NCI-H2227 (cell line): ENCODE measurements around the gene SLC24A3.

ENCODE experiments used
- DNase-seq: peaks from one replicate; lab custom pipeline; 2025; ENCODE audit not compliant: unreplicated experiment; lab: John Stamatoyannopoulos, UW

SLC24A3 gene

DNA sequence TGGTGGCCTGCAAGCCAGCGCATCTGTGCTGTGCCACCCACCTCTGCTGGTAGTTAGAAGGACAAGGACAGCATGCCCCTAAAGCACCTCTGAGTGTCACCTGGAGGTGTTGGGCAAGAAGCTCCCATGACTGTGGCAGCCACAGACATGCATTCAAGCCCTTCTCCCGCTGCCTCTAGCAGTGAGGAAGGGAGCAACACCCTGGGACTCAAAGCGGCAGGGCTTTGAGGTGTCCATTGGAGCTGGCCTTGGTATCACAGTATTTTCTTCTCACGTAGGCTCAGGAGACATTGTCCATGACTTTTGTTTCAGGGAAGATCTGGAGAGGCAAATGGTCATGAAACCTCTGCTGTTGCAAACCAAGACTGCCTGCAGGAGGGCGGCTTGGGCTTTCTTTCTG is 404.8 kb downstream of the SLC24A3 start:
- no peak for DNase-seq

DNA sequence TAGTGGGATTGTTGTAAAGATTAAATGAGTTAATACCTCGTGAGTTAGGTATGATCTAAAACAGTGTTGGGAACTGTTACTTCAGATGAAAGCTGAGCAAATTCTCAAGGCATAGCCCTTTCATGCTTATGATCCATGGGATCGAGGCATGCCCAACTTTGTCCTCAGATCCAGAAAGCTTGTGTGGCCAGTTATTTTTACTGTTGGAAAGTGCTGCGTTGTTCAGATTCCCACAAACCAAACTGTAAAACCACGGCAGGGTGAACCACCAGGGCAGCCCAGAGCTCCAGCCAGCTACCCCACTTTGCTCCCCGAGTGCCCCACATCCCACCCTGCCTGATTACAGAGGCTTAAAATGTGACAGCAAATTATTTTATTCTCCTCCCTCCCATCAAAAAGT is 406.3 kb downstream of the SLC24A3 start:
- DNase-seq, result no peak

DNA sequence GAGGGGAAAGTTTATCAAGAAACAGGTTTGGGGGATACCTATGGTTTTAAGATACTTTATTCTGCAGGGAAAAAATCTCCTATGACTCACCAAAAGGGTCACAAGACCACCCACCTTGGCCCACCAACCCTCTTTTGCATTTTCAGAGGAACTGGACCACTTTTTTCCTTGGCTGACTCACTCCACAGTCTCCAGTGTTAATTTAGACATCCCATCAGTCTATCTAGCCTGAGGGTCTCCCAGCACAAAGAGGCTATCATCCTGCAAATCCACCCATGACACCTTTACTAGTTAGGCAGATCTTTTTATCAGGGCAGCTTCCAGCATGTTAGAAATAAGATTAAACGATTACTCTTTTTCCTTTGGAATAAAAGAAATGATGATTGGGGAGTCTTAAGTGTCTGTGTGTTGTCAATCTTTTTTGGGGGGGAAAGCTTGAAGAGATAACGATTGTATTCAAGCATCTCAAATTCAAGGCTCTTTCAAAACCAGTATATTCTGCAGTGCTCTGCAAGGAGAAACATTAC is 407.5 kb downstream of the SLC24A3 start:
- DNase-seq, result no peak

DNA sequence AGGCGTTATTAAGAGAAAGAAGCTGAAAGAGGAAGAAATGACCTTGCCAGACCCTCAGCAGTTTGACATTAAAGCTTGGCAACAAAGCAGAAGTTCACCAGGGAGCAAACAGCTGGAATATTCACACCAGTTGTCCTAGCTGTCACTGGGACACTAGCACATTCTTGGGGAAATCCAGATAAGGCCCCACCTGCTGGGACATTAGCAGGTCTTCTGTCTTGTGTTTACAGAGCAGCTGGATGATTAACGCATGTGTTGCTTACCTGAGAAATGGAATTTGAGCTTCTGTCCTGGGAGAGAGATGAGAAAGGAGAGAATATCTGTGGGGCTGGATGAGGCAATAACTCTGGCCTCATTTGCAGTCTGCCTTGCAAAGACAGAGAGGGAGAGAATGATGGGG is 408.0 kb downstream of the SLC24A3 start:
- no peak for DNase-seq

DNA sequence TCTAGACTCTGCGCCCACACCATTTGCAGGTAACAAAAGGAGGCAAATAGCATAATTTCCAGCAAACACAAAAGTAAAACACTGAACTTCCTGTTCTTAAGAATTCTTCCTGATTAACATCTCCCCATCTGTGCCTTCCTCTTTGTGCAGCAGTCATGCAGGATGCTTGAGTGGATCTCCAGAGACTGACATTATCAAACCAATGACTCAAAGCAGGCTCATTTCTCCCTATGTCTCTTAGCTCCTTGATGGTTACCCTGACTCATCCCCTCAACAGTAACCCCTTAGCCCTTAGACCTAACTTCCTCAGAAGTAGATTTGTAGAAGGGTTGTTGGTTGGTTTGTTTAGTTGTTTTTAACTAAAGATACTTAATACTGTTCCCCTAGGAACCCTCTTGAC is 408.6 kb downstream of the SLC24A3 start:
- DNase-seq, result no peak

DNA sequence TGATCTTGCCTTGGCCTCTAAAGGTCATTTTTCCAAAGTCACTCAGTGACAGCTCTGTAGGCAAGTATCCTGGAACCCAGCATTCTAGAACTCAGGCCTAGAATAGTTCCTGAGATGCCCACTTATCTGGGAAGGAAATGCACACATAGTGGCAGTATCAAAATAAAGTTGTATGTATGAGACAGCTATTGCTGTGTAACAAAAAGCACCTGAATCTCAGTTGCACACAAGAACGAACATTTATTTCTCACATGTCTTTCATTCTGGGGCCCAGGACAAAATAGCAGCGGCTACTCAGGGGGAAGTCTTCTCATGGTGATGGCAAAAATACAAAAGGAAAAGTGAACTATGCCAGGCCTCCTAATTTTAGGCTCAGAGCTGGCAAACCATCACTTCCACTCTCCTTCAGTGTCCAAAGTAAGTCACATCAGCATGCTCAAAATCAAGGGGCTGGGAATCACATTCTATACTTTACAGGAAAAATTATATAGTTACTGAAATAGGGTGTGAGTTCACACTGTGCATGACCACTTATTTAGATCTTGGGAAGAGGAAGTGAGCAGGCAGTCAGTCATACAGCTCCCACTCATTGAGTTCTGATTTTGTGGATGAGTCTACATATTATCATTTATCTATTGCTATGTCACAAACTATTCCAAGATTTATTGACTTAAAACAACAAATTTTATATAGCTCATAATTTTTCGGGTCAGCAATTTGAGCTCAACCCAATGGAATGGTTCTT is 412.0 kb downstream of the SLC24A3 start:
- no peak for DNase-seq

DNA sequence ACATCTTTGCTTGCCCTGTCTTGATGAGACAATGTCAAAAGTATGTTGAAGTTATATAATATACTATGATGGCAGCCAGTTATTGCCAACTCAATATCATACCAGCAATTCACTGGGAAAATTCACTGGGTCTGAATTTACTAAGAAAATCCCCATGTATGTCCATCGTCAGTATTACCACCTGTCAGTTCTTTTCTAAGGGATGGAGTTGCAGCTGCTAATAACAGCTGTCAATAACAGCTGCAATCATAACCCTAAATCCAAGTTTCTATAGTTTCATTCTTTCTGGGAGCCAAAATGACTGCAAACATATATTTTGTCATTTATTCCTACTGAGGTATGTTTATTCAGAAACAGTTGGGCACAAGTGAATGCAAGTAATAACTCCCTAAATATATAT is 413.0 kb downstream of the SLC24A3 start:
- DNase-seq, result no peak

DNA sequence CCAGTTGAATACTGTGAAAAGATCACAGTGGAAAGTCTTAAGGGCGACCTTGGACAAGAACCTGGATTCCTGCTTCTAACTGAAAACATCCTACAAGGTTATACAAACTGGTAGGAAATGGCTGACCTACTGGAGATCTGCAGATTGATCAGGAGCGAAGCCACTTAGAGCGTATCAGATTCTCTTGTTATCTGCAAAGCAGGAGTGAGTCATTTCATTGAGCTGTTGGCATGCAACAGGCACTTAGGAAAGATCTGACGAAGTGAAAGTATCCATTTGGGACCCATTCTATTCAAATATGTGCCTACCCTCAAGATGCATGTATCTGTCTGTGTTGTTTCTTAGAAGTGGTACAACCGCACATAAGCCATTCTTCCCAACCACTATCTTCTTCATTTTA is 414.5 kb downstream of the SLC24A3 start:
- DNase-seq, result no peak

DNA sequence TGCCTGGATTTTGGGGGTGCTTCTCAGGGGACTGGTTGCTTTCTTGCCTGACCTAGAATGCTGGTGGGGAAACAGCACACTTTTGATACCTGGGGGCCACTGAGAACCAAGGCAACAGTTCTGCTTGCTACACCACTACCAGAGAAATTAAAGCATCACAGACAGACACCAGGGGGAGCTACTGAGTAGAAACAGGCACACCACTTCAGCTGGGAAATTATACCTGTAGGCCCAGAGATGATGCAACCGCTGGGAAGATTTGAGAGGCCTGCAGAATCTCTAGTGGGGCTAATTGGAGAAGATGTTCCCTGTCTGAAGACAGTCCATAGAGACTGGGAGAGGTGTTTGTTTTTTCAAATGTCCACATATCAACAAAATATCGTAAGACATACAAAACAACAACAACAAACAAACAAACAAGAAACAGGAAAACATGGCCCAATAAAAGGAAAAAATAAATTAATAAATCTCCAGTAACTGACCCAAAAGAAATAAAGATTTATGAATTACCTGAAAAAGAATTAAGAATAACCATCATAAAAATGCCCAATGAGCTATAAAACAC is 416.2 kb downstream of the SLC24A3 start:
- peak; percentile 72 for DNase-seq

DNA sequence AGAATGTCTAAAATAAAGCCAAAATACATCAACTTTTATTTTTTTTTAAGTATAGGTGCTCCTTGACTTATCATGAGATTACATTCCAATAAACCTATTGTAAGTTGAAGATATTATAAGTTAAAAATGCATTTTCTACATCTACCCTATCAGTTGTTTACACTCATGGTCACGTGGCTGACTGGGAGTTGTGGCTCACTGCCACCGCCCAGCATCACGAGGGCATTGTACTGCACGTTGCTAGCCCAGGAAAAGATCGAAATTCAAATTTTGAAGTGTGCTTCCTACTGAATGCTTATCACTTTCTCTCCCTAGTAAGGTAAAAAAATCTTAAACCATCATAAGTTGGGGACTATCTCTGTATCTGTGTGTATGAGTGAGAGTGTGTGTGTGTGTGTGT is 419.0 kb downstream of the SLC24A3 start:
- DNase-seq, result no peak

DNA sequence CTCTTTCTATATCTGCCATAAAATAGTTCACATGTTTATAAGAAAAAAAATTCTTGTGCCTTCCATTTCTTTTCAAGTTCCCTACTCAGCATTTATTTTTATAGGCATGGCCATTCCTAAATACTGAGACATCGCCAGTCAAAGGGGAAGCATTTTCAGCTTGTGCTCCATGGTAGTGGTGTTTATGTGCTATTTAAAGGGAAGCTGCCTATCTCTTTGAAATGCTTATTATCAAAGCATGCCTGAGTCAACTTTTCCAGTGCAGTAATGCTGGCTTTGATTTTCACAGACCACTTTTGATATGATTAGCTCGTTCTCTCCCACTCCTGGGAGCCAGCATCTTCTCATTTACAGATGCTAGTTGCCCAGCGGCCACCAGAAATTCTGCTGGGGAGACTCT is 421.5 kb downstream of the SLC24A3 start:
- no peak for DNase-seq

DNA sequence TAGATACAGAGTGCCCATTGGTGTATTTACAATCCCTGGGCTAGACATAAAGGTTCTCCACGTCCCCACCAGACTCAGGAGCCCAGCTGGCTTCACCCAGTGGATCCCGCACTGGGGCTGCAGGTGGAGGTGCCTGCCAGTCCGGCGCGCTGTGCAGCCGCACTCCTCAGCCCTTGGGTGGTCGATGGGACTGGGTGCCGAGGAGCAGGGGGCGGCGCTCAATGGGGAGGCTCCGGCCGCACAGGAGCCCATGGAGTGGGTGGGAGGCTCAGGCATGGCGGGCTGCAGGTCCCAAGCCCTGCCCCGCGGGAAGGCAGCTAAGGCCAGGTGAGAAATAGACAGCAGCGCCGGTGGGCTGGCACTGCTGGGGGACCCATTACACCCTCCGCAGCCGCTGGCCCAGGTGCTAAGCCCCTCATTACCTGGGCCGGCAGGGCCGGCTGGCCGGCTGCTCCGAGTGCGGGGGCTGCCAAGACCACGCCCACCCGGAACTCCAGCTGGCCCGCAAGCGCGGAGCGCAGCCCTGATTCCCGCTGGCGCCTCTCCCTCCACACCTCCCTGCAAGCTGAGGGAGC is 427.1 kb downstream of the SLC24A3 start:
- peak; percentile 18 for DNase-seq

DNA sequence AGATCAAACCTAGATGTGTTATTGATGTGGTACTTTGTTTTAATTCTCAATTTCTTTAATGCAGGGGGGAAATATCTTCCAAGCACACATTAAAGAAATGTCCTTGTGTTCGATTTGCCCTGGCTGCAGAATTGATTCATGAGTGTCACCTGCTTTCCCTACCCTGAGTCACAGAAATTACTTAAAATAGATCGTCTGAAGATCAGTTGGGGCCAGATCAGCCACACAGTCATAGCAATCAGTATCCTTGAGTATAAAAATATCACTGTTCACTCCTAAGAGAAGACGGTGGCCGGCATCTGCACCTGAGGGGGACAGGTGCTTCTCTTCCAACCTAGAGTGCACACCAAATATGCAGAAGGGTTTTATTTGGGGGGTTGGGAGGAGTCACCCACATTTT is 430.4 kb downstream of the SLC24A3 start:
- DNase-seq, result no peak

DNA sequence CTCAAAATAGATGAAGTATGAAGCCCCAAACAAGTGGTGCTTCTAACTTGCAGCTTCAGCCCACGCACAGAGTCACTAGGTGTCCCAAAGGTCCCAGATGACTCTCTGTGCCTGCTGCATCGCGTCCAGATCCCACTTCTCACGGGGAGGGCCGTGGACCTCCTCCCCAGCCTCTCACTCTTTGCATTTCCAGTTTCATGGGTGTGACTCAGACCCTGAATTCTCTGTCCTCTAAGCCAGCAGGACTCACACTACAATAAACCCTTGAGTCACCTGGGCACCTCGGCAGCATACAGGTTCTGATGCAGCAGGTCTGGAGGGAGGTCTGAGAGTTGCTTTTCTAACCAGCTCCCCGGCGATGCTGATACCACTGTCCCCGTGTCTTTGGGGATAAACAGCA is 431.6 kb downstream of the SLC24A3 start:
- DNase-seq, result no peak

DNA sequence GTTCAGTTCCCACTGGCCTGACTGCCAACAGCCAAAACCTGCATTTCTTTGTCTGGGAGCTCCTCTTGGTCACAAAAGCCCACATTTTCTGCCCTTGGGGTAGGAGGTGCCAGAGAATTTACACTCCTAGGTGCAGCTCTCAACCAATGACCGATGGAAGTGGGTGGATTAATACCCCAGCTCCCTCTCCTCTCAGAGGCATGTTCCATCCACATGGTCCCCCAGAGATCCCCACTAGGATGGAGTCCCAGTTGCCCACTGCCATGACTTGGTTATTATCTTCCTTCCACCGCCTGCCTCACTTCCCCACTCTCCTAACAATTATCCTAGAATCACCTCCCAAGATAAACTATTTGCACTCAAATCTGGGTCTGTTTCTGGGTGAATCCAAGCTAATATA is 434.5 kb downstream of the SLC24A3 start:
- no peak for DNase-seq

DNA sequence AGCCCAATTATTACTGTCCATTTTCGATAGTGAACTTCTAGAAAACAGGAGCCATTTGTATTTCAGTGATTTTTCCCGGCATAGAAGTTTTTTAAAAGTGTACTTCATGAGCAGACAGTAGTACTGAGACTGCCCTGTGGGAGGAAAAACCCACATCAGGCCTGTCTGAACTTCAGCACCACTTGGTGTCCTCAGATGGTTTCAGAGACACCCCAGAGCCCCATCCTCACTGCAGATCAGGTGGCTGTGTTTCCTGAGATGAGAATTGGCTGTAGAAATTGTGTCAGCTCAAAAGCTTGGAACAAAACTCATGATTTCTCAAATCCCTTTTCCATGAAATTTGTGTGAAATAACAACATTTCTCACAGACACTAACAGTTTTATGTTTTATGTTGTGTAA is 435.6 kb downstream of the SLC24A3 start:
- DNase-seq, result no peak

DNA sequence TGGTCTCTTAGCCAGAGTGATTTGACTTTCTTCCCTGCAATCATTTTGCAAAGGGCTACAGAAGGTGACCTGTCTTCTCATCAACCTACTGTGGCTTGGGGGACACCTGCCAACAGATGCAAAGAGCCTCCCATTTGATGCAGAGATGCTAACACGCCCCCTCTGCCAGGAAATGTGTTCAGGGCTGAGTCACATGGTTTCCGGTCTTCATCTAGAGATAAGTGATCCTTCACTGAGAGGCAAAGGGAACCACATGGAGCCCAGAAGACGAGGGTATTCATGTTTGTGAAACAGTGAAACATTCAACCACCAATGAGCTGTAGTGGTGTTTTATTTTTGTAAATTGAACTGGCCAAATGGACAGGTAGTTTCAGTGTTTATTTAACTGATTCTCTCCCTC is 436.6 kb downstream of the SLC24A3 start:
- peak; percentile 12 for DNase-seq

DNA sequence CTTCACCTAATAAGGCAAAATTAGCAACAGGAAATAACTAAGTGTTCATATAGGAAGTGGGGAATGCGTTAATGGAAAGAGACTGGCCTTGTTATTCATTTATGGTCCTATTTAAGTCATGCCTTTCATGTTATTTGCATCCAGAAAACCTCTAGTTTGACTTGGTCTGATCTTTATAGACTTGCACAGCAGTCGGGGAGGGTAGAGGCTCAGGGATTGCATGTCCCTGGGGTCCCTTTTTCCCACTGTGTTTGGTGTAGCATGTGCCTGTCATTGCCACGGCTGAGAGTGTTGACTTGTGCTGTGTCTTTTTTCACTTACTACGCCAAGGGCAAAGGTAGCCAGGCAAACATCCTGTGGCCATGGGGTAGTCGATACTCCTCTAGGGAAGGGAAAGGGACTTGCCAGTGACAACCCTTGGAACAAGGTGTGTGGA is 440.2 kb downstream of the SLC24A3 start:
- DNase-seq, result no peak

DNA sequence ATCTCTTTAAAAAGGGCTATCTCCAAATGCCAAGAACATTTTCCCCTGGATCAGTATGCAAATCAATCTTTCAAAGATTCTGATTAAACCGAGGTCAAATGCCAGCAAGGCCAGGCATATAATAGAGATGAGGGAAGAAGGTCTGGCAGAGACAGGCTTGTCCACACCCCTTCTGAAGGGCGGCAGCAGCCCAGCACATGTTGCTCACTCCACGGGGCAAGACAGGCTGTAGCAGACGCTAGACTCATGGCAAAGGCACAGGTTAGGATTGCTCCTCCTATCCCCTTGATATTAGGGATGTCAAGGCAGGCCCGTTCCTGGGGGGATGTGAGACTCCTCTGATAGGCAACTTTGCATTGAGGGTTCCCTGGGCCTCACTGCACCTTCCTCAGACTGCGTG is 440.9 kb downstream of the SLC24A3 start:
- no peak for DNase-seq

DNA sequence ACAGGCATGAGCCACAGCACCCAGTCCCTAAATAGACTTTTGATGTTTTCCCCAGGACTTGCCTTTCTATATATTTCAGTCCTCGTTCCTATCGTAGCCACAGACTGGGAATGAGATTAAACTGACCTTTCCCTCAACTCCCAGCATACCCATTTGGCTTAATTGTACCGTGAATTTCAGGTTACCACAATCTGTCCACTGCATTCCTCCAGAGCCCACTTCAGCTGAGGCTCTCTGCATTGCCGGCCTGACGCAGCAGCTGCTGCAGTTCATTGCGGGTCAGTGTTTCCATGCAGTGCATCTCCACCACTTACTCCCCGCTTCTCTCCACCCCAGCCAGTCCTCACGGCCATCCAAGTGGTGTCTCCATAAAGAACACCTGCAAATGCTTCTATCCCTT is 442.5 kb downstream of the SLC24A3 start:
- no peak for DNase-seq

DNA sequence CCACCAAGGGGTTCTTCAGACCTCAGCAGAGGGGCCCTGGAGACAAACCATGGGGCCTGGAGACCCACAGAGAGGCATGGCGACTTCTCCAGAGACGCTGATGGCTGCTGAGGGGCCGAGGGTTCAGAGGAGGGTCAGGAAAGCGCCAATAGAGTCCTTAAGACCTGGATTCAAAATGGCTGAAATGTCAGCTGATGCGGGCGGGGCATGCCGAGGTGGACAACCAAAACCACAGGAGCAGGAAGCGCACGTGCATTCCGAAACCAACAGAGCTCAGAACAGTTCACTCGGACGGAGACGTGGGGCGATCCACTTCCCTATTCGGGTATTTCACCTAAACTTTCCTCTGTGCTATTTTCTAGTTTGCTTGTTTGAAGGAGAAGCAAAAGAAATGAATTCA is 445.7 kb downstream of the SLC24A3 start:
- DNase-seq, result no peak

DNA sequence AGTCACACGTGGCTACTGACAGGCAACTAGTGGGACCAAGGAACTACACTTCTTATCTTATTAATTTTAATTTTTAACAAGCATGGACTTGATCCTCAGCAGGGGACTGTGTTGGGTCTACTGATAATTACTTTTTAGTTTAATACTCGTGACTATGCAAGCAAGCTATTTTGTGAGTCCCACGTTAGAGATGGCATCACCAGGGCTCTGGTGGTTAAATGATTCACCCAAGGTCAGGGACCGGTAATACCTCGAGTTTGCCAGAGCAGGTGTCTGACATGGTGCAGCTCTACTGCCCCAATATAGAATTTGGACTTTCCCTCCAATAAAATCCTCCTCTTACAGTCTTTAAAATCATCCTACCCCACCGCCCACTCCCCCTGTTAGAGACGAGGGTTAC is 447.0 kb downstream of the SLC24A3 start:
- no peak for DNase-seq
